Activated CD4-positive, alpha-beta memory T cell treated with anti-CD3 and anti-CD28 coated beads for 36 hours (primary cell): ENCODE results near the gene PTPRN2. TPM values are rescaled to one million over a fixed set of nuclear protein-coding genes. Genes with fewer than 3 reads are reported as not detected.

Experiments
- CTCF ChIA-PET: fragments of 350-600 bp; sonication (Branson Sonifier 250); formaldehyde crosslinking; loops from one replicate; lab custom pipeline; 2021; ENCODE audit warnings: antibody characterized with exemption, inconsistent platforms; lab: Charles Lee
- POLR2A ChIA-PET: fragments of 350-600 bp; sonication (Branson Sonifier 250); formaldehyde crosslinking; loops from one replicate; lab custom pipeline; 2021; ENCODE audit warnings: antibody characterized with exemption; lab: Charles Lee
- DNase-seq: peaks from one replicate; pipeline ENCODE4 v3.0.0-alpha.2; 2020
- H3K27ac Mint-ChIP-seq: one replicate; pipeline ENCODE4 v1.8.0; 2021; ENCODE audit warnings: mixed read lengths
- H3K27me3 Mint-ChIP-seq: one replicate; pipeline ENCODE4 v1.8.0; 2021; ENCODE audit warnings: mixed read lengths
- H3K36me3 Mint-ChIP-seq: one replicate; pipeline ENCODE4 v1.8.0; 2021; ENCODE audit warnings: mixed read lengths
- H3K4me1 Mint-ChIP-seq: one replicate; pipeline ENCODE4 v1.8.0; 2021; ENCODE audit warnings: low read depth, mixed read lengths
- H3K4me3 Mint-ChIP-seq: one replicate; pipeline ENCODE4 v1.8.0; 2021; ENCODE audit warnings: mild to moderate bottlenecking, mixed read lengths
- H3K9me3 Mint-ChIP-seq: one replicate; pipeline ENCODE4 v1.8.0; 2021; ENCODE audit warnings: mixed read lengths
- intact Hi-C: fragments of 100-400 bp; cut with micrococcal nuclease; formaldehyde crosslinking; loops from one replicate; pipeline ENCODE4 v1.15.1; 2023
- total RNA-seq, 2 experiments: library from RNA; stranded (reverse); gene quantifications; one replicate each; pipeline ENCODE4 v1.2.3, GENCODE V29; 2021

The PTPRN2 gene
- total RNA-seq, 2 experiments from 2014 or later: 0.51 to 0.64 TPM

- POLR2A ChIA-PET: no interaction called here
- H3K36me3 Mint-ChIP-seq: no peaks in the 10 kb centered on the region
- no peaks in the 10 kb centered on the region for H3K9me3 Mint-ChIP-seq
- intact Hi-C loops: no loop called here
- peaks cover 3% of the 10 kb centered on the region for H3K4me1 Mint-ChIP-seq
- CTCF ChIA-PET: no interaction called here
- no peak overlapping the region for H3K4me3 Mint-ChIP-seq
- no peaks in the 10 kb centered on the region for H3K27me3 Mint-ChIP-seq
- no peak overlapping the region for H3K27ac Mint-ChIP-seq
- DNase-seq: no peak
These were observed 774.6 kb downstream of the PTPRN2 start for GRCh38 chr7:157813053-157813452.

DNA sequence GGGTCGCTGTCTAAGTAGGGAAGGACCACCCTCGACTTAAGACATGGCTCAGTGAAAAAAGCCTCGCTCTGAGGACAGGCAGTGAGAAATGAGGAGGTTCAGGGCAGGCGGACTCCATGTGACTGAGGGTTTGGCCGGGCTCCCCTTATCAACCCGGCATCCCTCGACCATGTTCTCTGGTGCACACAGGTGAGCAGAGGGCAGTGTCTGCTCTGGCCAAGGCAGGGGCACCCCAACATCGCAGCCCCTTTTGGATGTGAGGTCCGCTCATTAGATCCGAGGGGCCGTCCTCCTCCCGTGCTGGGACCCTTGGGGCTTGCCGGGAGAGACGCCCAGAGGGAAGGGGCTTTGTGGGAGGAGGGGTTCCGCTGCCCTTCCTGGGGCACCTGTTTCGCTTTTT, 775.7 kb downstream of the PTPRN2 start:
- Mint-ChIP-seq H3K9me3 (no peaks in the 10 kb centered on the region), H3K4me1 (no peaks in the 10 kb centered on the region), H3K36me3 (no peaks in the 10 kb centered on the region), H3K27ac (no peak overlapping the region), H3K27me3 (no peaks in the 10 kb centered on the region), H3K4me3 (no peak overlapping the region)
- intact Hi-C loops: no loop called here
- CTCF ChIA-PET: no interaction called here
- no peak for DNase-seq
- POLR2A ChIA-PET: no interaction called here

GRCh38 chr7:157809863-157810851, 777.5 kb downstream of the PTPRN2 start:
- Mint-ChIP-seq H3K4me3 (no peak overlapping the region), H3K9me3 (no peaks in the 10 kb centered on the region), H3K27me3 (no peaks in the 10 kb centered on the region), H3K4me1 (no peaks in the 10 kb centered on the region), H3K27ac (no peak overlapping the region), H3K36me3 (no peaks in the 10 kb centered on the region)
- ChIA-PET CTCF (no interaction called here), POLR2A (no interaction called here)
- DNase-seq: no peak
- intact Hi-C loops: no loop called here

DNA sequence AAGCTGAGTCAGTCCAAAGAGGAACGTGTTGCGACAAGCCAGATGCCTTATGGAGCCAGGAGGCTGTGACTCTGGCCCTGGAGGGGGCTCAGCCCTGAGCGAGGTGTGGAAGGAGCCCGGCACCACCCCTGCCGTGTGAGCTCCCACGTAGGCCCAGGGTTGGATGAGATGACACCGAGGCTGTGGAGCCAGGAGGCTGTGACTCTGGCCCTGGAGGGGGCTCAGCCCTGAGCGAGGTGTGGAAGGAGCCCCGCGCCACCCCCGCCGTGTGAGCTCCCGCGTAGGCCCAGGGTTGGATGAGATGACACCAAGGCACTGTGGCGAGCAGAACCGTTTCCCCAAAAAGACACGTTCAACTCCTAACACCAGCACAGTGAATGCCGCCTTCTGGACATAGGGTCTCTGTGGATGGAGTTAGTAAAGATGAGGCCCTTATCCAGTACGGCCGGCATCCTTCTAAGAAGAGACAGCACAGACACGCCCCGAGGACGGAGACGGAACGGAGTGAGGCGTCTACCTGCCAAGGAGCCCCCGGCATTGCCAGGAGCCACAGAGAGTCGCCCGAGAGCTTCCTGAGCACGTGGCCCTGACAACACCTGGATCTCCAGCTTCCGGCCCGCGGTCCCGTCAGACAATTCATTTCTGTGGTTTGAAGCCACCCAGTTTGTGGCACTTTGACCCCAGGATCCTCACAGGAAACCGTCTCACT, 778.3 kb downstream of the PTPRN2 start:
- H3K4me3 Mint-ChIP-seq: no peak overlapping the region
- no peaks in the 10 kb centered on the region for H3K27me3 Mint-ChIP-seq
- H3K4me1 Mint-ChIP-seq: no peaks in the 10 kb centered on the region
- no peak overlapping the region for H3K27ac Mint-ChIP-seq
- no peaks in the 10 kb centered on the region for H3K9me3 Mint-ChIP-seq
- POLR2A ChIA-PET: no interaction called here
- CTCF ChIA-PET: no interaction called here
- no peak for DNase-seq
- no peaks in the 10 kb centered on the region for H3K36me3 Mint-ChIP-seq
- intact Hi-C loops: no loop called here

GRCh38 chr7:157808042-157808441, 779.6 kb downstream of the PTPRN2 start:
- no peaks in the 10 kb centered on the region for H3K9me3 Mint-ChIP-seq
- no peaks in the 10 kb centered on the region for H3K36me3 Mint-ChIP-seq
- ChIA-PET POLR2A (no interaction called here), CTCF (no interaction called here)
- no peak overlapping the region for H3K4me3 Mint-ChIP-seq
- H3K27ac Mint-ChIP-seq: no peak overlapping the region
- no peak for DNase-seq
- H3K27me3 Mint-ChIP-seq: no peaks in the 10 kb centered on the region
- H3K4me1 Mint-ChIP-seq: no peaks in the 10 kb centered on the region
- intact Hi-C loops: no loop called here

DNA sequence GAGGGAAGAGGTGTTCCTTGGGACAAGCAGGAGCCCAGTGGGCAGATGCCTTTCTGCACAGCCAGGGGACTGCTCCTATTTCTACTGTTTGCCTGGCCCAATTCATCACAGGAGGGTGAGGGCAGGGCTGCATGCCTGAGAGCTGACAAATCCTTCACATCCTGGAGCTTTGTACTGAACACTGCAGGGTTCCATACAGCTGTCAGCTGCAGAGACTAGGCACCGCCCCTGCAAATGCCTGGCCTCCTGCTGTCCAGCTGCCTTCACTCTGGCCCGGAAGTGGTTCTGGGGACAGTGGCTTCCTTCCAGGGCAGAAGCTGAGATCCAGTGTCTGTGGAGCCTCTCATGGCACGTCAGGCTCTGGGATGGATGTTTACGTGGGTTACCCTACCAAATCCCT, 780.1 kb downstream of the PTPRN2 start:
- CTCF ChIA-PET: no interaction called here
- Mint-ChIP-seq H3K36me3 (no peaks in the 10 kb centered on the region), H3K9me3 (no peaks in the 10 kb centered on the region), H3K4me1 (no peaks in the 10 kb centered on the region), H3K27me3 (no peaks in the 10 kb centered on the region), H3K27ac (no peak overlapping the region), H3K4me3 (no peak overlapping the region)
- intact Hi-C loops: no loop called here
- POLR2A ChIA-PET: no interaction called here
- no peak for DNase-seq

- DNase-seq: no peak
- Mint-ChIP-seq H3K36me3 (no peaks in the 10 kb centered on the region), H3K9me3 (no peaks in the 10 kb centered on the region), H3K27ac (no peak overlapping the region), H3K4me3 (no peak overlapping the region), H3K27me3 (no peaks in the 10 kb centered on the region), H3K4me1 (no peaks in the 10 kb centered on the region)
- intact Hi-C loops: no loop called here
- CTCF ChIA-PET: no interaction called here
- POLR2A ChIA-PET: no interaction called here
These were observed 780.9 kb downstream of the PTPRN2 start for GRCh38 chr7:157806711-157807110.

DNA sequence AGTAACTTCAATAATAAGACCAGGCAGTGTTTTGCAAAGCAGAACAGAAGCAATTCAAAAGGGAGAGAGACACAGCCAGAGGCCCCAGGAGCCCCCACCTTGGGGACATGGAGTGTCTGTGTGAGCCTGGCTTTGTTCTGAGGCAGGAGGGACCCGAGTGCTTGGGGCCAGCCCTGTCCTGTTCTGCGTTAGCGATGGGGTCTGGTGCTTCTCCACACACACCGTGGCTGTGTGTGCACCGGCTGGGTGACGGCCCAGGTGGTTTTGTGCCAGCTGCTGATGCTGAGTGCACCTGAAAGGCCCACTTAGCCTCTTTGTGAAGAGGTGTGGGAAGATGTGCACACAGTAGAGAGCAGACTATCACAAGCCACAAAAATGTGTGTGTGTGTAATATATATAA, 781.9 kb downstream of the PTPRN2 start:
- no peak overlapping the region for H3K27ac Mint-ChIP-seq
- no peaks in the 10 kb centered on the region for H3K27me3 Mint-ChIP-seq
- H3K36me3 Mint-ChIP-seq: no peaks in the 10 kb centered on the region
- CTCF ChIA-PET: no interaction called here
- no peak for DNase-seq
- no peaks in the 10 kb centered on the region for H3K9me3 Mint-ChIP-seq
- POLR2A ChIA-PET: no interaction called here
- intact Hi-C loops: no loop called here
- H3K4me3 Mint-ChIP-seq: no peak overlapping the region
- H3K4me1 Mint-ChIP-seq: no peaks in the 10 kb centered on the region

GRCh38 chr7:157803906-157804305, 783.7 kb downstream of the PTPRN2 start:
- ChIA-PET CTCF (no interaction called here), POLR2A (no interaction called here)
- Mint-ChIP-seq H3K27ac (no peak overlapping the region), H3K4me1 (no peaks in the 10 kb centered on the region), H3K36me3 (no peaks in the 10 kb centered on the region), H3K4me3 (no peak overlapping the region), H3K9me3 (no peaks in the 10 kb centered on the region), H3K27me3 (peaks cover under 1% of the 10 kb centered on the region)
- intact Hi-C loops: no loop called here
- DNase-seq: no peak

- Mint-ChIP-seq H3K27ac (no peak overlapping the region), H3K27me3 (peaks cover 1% of the 10 kb centered on the region), H3K36me3 (no peaks in the 10 kb centered on the region), H3K4me1 (no peaks in the 10 kb centered on the region), H3K4me3 (no peak overlapping the region), H3K9me3 (no peaks in the 10 kb centered on the region)
- CTCF ChIA-PET: no interaction called here
- POLR2A ChIA-PET: no interaction called here
- no peak for DNase-seq
- intact Hi-C loops: no loop called here
These were observed 785.5 kb downstream of the PTPRN2 start for GRCh38 chr7:157801971-157802675.

GRCh38 chr7:157801113-157801512, 786.5 kb downstream of the PTPRN2 start:
- CTCF ChIA-PET: no interaction called here
- H3K4me1 Mint-ChIP-seq: no peaks in the 10 kb centered on the region
- intact Hi-C loops: no loop called here
- DNase-seq: no peak
- H3K27me3 Mint-ChIP-seq: peaks cover 1% of the 10 kb centered on the region
- POLR2A ChIA-PET: no interaction called here
- no peaks in the 10 kb centered on the region for H3K36me3 Mint-ChIP-seq
- H3K27ac Mint-ChIP-seq: no peak overlapping the region
- no peaks in the 10 kb centered on the region for H3K9me3 Mint-ChIP-seq
- H3K4me3 Mint-ChIP-seq: no peak overlapping the region

DNA sequence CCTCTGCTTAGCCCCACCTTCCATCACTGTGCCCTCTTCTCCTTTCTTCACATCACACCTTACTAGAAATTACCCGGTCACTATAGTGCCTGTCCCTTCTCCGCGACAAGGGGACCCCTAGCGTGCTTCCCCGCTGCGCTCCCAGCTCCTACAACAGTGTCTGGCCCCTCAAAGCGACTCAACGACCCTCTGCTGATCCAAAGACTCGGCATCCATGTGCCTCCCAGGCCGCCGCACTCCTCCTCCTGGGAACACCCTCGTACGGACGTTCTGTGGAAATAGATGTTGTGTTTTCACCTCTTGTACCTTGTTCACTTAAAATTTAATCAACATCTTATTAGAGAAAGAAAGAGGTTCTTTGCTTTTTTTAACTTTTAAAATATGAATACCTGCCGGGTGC, 787.3 kb downstream of the PTPRN2 start:
- H3K4me3 Mint-ChIP-seq: no peak overlapping the region
- H3K36me3 Mint-ChIP-seq: no peaks in the 10 kb centered on the region
- DNase-seq: no peak
- intact Hi-C loops: no loop called here
- peaks cover 3% of the 10 kb centered on the region for H3K27me3 Mint-ChIP-seq
- no peaks in the 10 kb centered on the region for H3K4me1 Mint-ChIP-seq
- no peaks in the 10 kb centered on the region for H3K9me3 Mint-ChIP-seq
- ChIA-PET CTCF (no interaction called here), POLR2A (no interaction called here)
- no peak overlapping the region for H3K27ac Mint-ChIP-seq
